Parathyroid adenoma (tissue), 2 donors: ENCODE measurements around the gene PSMD10.

Experiments used
- H2AFZ ChIP-seq: fragments of 300-600 bp; sonication (generic); one replicate; pipeline ENCODE4 v1.7.0; 2017; ENCODE audit warnings: antibody characterized with exemption, mild to moderate bottlenecking
- H3K27ac ChIP-seq: fragments of 300-600 bp; sonication (generic); one replicate; pipeline ENCODE4 v1.7.0; 2017
- H3K27me3 ChIP-seq: fragments of 300-600 bp; sonication (generic); one replicate; pipeline ENCODE4 v1.7.0; 2017; ENCODE audit warnings: low read length; ENCODE audit not compliant: control insufficient read depth, insufficient read depth
- H3K36me3 ChIP-seq: fragments of 300-600 bp; sonication (generic); one replicate; pipeline ENCODE4 v1.7.0; 2017; ENCODE audit warnings: low read length; ENCODE audit not compliant: control insufficient read depth, insufficient read depth
- H3K4me1 ChIP-seq: fragments of 300-600 bp; sonication (generic); one replicate; pipeline ENCODE4 v1.7.0; 2017; ENCODE audit warnings: control low read depth
- H3K4me2 ChIP-seq: fragments of 300-600 bp; sonication (generic); one replicate; pipeline ENCODE4 v1.7.0; 2017; ENCODE audit warnings: low read length
- H3K4me3 ChIP-seq: fragments of 300-600 bp; sonication (generic); one replicate; pipeline ENCODE4 v1.7.0; 2017; ENCODE audit warnings: low read depth, low read length
- H3K79me2 ChIP-seq: fragments of 300-600 bp; sonication (generic); one replicate; pipeline ENCODE4 v1.7.0; 2017; ENCODE audit warnings: control low read depth
- H3K9ac ChIP-seq: fragments of 300-600 bp; sonication (generic); one replicate; pipeline ENCODE4 v1.7.0; 2017; ENCODE audit warnings: mild to moderate bottlenecking
- H3K9me3 ChIP-seq: fragments of 300-600 bp; sonication (generic); one replicate; pipeline ENCODE4 v1.7.0; 2017; ENCODE audit warnings: low read length; ENCODE audit not compliant: control insufficient read depth
- TF ChIP-seq, protein P1 (sequence below): fragments of 300-600 bp; sonication (generic); IDR thresholded peaks from one replicate; pipeline ENCODE4 v1.7.0; 2017; ENCODE audit warnings: antibody characterized with exemption, mild to moderate bottlenecking
- donor health status: primary hyperparathyroidism.

The PSMD10 gene

DNA sequence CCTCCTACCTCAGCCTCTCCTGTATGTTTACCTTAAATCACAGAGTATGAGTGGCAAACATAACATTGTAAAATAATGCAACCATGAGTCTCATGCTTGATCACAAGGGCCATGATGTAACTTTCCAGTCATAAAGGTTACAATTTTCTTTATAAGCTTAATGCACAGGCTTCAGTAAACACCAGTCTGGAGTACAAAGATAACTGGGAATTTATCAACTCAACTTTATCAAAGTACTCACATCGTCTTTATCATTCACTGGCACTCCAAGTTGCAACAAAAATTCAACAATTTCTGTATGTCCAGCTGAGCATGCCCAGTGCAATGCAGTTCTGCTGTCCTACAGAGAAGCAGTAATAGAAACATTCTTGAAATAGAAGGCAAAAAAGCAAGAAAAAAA lies 2.8 kb downstream of the PSMD10 start:
- no peak overlapping the region for H3K27ac ChIP-seq
- no peak overlapping the region for H3K4me2 ChIP-seq
- no peak overlapping the region for H2AFZ ChIP-seq
- H3K9ac ChIP-seq = no peak overlapping the region
- H3K9me3 ChIP-seq = no peaks in the 10 kb centered on the region
- H3K4me3 ChIP-seq = no peak overlapping the region
- H3K79me2 ChIP-seq = no peaks in the 10 kb centered on the region
- TF ChIP-seq, protein P1, sequence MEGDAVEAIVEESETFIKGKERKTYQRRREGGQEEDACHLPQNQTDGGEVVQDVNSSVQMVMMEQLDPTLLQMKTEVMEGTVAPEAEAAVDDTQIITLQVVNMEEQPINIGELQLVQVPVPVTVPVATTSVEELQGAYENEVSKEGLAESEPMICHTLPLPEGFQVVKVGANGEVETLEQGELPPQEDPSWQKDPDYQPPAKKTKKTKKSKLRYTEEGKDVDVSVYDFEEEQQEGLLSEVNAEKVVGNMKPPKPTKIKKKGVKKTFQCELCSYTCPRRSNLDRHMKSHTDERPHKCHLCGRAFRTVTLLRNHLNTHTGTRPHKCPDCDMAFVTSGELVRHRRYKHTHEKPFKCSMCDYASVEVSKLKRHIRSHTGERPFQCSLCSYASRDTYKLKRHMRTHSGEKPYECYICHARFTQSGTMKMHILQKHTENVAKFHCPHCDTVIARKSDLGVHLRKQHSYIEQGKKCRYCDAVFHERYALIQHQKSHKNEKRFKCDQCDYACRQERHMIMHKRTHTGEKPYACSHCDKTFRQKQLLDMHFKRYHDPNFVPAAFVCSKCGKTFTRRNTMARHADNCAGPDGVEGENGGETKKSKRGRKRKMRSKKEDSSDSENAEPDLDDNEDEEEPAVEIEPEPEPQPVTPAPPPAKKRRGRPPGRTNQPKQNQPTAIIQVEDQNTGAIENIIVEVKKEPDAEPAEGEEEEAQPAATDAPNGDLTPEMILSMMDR = no peak
- no peaks in the 10 kb centered on the region for H3K4me1 ChIP-seq
- H3K27me3 ChIP-seq = no peaks in the 10 kb centered on the region
- H3K36me3 ChIP-seq = no peaks in the 10 kb centered on the region

DNA sequence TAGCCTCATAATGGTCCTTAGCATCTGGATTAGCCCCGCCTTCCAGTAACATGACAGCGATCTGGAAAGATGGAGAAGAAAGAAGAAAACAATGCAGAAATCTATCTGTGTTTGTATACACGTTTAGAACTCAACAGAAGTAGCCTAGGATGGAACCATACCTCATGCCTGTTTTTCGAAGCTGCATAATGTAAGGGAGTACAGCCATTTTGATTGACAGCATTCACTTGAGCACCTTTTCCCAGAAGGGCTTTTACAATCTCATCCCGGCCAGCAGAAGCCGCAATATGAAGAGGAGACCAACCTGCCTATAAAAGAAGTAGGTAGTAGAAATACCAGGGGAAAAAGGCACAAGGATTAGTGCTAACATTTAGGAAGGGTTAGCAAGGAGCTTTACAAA lies 3.5 kb downstream of the PSMD10 start:
- TF ChIP-seq, protein P1 = no peak
- no peaks in the 10 kb centered on the region for H3K36me3 ChIP-seq
- no peaks in the 10 kb centered on the region for H3K9me3 ChIP-seq
- no peaks in the 10 kb centered on the region for H3K4me1 ChIP-seq
- H2AFZ ChIP-seq = no peak overlapping the region
- no peak overlapping the region for H3K4me3 ChIP-seq
- H3K4me2 ChIP-seq = no peak overlapping the region
- no peak overlapping the region for H3K9ac ChIP-seq
- no peaks in the 10 kb centered on the region for H3K79me2 ChIP-seq
- H3K27me3 ChIP-seq = no peaks in the 10 kb centered on the region
- no peak overlapping the region for H3K27ac ChIP-seq

DNA sequence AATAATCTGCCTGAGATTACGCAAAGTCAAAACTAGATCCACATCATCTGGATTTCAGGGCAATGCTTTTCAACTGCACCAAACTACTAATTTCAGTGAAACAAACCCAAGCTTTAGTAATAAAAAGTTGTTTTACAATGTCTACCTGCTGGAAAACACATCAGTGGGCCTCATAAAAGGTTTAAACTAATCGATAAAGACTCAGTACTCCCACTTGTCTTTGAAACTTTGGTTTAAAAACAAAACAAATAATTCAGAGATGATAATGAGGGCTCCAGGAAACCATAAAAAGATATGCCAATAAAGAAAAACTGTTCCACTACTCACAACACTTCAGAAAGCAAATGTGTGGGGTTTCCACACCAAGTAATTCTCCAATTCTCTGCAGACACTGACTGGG lies 10.2 kb downstream of the PSMD10 start:
- Histone ChIP-seq H3K27me3 (no peaks in the 10 kb centered on the region), H2AFZ (no peak overlapping the region), H3K36me3 (no peaks in the 10 kb centered on the region), H3K4me2 (no peak overlapping the region), H3K9me3 (no peaks in the 10 kb centered on the region), H3K4me1 (no peaks in the 10 kb centered on the region), H3K4me3 (no peak overlapping the region), H3K9ac (no peak overlapping the region), H3K79me2 (no peaks in the 10 kb centered on the region), H3K27ac (no peak overlapping the region)
- TF ChIP-seq, protein P1 = no peak

DNA sequence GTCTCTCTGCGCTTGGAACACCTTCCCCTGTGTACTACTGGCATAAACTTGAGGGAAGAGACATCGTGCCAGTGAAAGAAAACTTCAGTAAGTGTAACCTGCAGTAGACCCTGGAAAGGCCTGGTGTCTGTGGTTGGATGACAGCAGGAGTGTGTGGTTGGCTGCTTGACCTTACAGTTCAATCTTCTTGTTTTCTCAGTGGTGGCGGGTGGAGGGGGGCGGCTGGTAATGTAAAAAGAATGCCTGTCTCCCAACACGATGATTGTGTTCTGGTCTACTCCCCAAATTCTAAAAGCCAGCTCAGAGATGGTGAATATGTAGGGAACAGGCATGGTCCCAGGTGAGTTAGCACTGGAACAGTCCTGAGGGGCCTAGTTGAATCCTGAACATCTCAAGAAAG lies 18.6 kb downstream of the PSMD10 start:
- Histone ChIP-seq H3K79me2 (no peaks in the 10 kb centered on the region), H3K27me3 (no peaks in the 10 kb centered on the region), H3K9me3 (no peaks in the 10 kb centered on the region), H3K27ac (no peak overlapping the region), H3K36me3 (no peaks in the 10 kb centered on the region), H3K4me1 (no peaks in the 10 kb centered on the region), H3K9ac (no peak overlapping the region), H3K4me3 (no peak overlapping the region), H3K4me2 (no peak overlapping the region), H2AFZ (no peak overlapping the region)
- TF ChIP-seq, protein P1 = no peak

DNA sequence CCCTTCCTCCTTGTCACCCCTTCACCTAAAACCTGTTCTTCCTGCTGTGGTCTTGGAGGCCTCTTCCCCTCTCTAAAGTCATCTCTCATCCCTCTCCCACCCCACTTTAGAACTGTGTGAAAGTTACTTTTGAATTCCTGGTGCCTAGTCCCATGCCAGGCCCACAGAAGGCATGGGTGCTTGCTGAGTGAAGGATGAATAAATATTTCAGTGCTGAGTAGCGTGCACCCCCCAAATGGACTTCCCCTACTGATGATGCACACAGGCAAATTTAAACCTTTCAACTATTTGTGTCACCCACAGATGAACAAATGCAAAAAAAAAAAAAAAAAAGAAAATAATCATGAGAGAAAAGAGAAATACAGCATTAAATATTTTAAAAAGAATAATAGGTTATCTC lies 19.8 kb downstream of the PSMD10 start:
- no peaks in the 10 kb centered on the region for H3K36me3 ChIP-seq
- TF ChIP-seq, protein P1 = no peak
- H3K4me3 ChIP-seq = no peak overlapping the region
- no peaks in the 10 kb centered on the region for H3K4me1 ChIP-seq
- no peaks in the 10 kb centered on the region for H3K9me3 ChIP-seq
- H3K27me3 ChIP-seq = no peaks in the 10 kb centered on the region
- H3K27ac ChIP-seq = no peak overlapping the region
- H3K4me2 ChIP-seq = no peak overlapping the region
- no peak overlapping the region for H2AFZ ChIP-seq
- no peak overlapping the region for H3K9ac ChIP-seq
- H3K79me2 ChIP-seq = no peaks in the 10 kb centered on the region
